G401.6 (cell line): ENCODE results near the gene PLEKHB2.
A peak's percentile ranks its signal among the peaks of the same experiment; 100 is the strongest.
"Not testable (repeated sequence)": the region's sequence is repeated elsewhere in the genome, so short reads cannot be mapped to it uniquely, and the experiment has no call there.

Experiments
- FAIRE-seq: peaks from 2 replicates; lab custom pipeline; 2012; peaks lifted over from hg19 to GRCh38; lab: Jason Lieb, UNC

Gene PLEKHB2

DNA sequence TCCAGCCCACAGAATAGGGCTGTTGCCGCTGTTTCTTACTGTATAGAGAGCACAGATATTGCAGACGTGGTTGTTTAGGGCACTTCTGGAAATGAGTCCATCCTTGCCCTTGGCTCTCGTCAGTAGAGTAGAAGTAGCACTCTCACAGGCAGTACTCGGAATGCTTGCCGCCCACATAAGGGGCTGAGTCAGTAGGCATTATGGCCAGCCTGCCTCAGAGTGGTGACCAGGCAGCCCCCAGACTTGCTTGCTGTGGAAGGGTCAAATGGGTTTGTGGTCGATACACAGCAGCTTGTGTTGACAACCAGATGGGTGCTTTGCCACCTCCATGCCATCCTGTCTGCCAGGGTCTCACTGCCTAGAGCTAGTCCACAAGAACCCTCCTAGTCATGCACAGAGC, 38.7 kb downstream of the PLEKHB2 start:
- FAIRE-seq, result no peak

DNA sequence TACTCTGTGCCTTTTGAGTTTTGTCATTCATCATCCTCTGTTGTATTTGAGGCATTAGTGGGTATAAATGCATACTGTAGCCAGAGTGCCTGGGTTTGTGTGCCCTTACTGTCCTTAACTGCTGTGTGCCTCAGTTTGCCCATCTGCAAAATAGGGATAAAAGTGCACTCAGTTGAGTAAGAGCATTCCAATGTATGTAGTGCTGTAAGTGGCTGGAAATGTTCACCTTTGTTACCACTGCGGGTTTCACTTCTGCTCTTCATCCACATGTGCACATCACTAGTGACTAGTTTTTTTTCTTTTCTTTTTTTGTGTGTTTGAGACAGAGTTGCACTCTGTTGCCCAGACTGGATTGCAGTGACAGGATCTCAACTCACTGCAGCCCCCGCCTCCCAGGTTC, 39.9 kb downstream of the PLEKHB2 start:
- no peak for FAIRE-seq

DNA sequence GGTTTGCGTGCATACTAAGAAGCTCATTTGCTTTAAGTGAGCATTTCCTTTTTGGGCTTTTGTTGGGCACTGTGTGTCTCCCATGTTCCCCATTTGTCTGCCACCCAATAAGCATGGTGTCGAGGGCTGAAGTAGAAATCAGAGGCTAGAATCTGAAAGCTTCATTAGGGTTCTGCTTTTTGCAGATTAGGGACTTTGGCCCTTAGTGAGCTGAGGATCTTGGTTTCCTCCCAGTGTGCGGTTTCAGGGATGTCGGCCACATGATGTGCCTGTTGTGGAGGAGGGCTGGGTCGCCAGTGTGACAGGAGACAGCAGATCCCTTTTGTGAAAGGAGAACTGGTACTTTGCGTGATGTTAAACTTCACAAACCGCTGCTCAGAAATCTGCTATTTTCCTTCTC, 41.1 kb downstream of the PLEKHB2 start:
- FAIRE-seq, result no peak

DNA sequence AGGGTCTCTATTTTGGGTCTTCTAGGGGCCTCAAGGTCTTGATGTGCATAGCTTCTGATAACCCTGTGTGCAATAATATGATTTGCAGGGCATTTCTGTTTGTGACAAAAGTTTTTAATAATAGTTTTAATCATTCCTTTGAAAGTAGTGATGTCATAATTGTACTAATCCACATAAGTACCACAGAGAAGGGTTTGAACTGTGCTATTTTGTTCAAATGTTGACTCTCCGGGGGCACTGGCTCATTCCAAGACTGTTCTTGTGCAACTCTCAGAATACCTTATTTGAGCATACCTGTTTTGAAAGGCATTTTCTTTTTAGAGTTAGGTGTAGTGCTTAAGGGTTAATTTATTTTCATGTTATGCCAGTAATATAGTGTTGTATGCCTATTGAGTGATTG, 41.6 kb downstream of the PLEKHB2 start:
- FAIRE-seq, result no peak

DNA sequence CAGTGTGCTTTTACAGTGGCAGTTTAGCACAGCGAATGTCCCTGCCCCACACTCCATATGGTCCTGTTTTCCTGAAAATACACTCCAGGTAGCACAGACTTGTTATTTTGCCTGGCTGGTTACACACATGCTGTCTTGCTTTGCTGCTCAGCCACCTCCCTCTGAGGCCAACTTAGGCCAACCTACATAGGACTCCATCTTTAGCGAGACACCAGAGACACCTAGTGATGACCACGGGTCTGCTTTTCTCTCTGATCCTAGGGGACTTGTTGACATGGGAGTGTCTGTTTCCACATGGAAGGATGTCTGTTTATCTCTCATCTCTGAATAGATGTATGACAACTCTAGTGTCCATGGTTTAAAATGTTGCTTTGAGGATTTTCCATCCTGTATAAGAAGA, 43.3 kb downstream of the PLEKHB2 start:
- no peak for FAIRE-seq

DNA sequence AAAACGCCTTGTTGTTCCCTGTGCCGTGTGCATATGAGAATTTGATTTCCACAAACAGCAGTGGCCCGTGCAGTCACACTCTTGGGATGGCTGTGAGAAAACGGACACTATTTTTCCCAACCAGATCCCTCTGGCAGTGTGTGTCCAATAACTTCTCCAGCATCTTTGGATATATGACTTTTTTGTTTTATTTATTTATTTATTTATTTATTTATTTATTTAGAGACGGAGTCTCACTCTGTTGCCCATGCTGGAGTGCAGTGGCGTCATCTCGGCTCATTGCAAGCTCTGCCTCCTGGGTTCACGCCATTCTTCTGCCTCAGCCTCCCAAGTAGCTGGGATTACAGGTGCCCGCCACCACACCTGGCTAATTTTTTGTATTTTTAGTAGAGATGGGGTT, 45.0 kb downstream of the PLEKHB2 start:
- FAIRE-seq, result not testable (repeated sequence)

DNA sequence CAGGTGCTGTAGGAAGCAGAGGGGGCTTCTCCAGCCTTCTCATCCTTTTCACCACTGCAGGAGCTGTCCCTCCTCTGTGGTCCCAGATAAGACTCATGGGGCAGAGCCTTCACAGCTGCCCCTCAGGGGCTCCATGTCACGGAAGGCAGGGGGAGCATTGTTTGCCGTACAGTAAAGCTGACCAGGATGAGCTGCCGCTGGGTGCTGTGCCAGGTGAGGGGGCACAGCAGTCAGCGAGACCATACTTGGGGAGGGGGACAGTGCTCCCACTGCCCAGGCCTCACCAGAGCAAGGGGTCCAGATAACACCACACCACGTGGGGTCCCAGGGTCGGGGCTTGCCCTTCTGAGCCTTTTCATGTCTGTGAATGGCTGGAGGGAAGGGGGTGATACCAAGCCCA, 46.3 kb downstream of the PLEKHB2 start:
- FAIRE-seq, result no peak

DNA sequence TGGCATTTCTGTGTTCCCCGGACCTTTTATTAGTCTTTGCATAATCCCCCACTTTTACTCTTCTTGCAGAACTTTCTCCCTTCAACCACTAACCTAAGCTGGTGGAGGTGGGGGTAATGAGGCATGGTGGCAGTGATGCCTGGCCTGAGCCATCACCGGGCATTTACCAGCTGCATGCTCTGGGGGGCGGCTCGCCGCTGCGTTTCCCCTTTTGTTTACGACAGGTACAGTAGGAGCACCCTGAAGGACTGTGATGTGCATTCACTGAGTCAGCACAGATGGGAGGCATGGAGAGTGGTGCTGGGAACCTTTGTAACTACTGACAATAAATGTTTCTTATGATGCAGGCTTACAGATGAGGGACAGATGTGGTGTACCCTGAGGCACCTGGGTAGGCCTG, 46.9 kb downstream of the PLEKHB2 start:
- FAIRE-seq, result no peak

DNA sequence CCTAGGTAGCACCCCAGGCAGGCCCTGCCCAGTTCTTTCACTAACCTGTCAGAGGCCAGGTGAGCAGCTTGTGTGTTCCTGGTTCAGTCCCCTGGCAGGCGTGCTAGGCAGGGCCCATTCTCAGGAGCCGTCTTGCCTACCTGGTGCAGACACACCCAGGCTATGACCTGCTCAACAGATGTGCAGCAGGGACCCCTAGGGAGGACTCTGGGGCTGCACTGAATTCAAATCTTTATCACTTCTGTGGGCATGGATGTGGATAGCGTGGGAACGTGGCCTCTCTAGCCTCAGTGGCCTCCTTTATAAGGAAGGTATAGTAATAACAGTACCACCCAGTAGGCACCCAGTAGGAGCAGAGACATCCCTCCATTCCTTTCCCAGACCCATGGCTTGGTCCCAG, 48.4 kb downstream of the PLEKHB2 start:
- no peak for FAIRE-seq

DNA sequence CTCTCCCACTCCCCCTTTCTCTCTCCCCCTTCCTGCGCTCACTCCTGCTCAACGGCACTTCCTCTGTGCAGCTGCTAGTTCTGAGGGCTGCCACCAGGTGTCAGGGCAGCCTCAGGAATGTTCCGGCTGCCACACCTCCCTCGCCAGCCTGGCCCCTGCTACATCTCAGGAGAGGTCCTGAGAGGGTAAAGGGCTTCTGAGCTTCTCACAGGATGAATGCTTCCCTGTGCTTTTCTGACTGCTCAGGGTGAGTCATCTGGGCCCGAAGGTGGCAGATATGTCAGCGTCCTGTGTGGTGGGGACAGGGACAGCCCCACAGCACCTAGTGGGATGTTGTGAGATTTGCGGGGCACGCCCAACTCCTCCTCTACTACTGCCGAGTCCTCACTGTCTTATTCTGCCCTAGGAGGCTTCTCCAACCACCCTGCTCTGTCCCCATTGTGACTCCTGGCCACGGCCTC, 49.0 kb downstream of the PLEKHB2 start:
- FAIRE-seq, result peak; percentile 19

DNA sequence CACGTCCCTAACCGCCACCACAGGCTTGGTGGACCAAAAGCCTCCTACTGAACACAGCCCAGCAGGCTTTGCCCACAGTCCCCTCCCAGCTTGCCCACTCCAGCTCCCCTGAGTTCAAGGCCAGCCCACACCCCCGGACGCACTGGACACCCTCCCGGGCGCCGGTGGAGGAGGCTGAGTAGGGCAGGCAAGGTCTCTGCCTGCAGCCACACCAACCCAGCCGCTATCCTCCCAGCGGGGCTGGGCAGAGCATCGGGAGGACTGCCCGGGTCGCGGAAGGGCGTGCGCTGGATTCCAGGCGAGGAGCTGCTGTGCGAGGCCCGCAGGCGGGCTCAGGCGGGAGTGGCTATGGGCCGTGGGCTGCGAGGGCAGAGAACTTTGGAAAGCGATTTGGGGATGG, 49.5 kb downstream of the PLEKHB2 start:
- FAIRE-seq, result no peak

DNA sequence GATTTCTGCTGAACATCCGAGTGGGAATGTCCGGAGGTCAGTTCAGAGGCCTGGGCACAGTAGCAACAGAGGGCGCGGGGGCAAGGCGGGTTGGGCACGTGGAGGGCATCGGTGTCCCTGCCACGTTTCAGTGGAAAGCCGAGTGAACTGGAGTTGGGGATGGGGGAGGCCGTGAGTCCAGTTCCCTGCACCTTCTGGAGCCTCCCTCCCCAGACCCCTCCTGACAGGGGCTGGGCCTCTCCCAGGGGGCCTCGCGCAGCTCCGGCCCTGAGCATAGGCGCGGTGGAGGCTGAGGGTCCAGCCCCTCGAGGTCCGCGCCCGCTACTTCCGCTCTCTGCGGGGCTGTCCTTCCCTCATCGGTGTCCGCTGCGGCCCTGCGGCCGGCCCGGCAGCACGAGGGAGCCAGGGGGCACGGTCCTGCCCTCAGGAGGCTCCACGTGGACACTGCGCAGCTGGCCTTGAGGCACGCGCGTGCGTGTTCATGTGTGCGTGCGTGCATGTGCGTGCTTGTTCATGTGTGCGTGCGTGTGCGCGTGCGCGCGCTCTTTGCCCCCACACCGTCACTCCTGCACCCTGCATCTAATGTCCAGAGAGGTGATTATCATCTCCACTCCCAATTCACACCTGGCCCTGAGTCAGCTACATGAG, 50.2 kb downstream of the PLEKHB2 start:
- FAIRE-seq, result no peak

DNA sequence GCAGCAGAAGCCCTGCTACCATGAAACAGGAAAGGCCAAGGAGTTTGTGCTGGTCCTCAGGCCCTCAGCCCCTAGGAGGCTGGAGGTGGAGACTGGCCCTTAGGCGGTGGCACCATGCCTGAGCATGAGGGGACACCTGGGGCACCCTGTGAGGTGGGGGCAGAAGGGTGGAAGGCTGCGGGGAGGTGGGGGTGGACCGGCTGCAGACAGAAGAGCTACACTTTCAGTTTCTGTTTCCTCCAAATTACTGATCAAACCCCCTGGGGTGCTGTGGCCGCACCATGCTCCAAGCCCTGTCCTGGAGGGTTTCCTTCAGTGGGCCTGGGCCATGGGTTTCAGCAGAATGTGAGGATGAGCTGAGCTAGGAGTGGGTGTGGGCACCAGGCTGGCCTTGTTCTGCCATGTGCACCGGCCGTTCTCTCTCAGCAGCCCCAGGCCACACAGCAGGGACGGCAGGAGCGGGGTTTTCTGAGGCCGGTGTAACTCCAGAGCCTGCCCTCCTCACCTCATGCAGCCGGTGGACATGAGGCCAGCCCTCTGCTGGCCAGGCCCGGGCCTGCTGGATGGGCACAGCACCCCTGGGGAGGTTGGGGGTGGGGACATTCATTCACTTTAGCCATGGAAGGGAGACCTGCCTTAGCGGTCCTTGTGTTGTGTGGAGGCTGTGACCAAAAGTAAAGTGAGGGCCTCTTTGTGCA, 51.5 kb downstream of the PLEKHB2 start:
- FAIRE-seq, result no peak

DNA sequence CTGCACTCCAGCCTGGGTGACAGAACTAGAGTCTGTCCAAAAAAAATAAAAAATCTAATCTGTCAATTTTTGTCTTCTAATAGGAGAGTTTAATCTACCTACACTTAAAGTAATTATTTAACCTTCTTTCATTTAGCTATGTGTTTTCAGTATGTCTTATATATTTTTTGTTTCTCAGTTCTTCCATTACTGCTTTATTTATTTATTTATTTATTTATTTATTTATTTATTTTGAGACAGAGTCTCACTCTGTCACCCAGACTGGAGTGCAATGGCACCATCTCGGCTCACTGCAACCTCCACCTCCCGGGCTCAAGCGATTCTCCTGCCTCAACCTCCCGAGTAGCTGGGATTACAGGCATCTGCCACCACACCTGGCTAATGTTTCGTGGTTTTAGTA, 60.4 kb downstream of the PLEKHB2 start:
- not testable (repeated sequence) for FAIRE-seq

DNA sequence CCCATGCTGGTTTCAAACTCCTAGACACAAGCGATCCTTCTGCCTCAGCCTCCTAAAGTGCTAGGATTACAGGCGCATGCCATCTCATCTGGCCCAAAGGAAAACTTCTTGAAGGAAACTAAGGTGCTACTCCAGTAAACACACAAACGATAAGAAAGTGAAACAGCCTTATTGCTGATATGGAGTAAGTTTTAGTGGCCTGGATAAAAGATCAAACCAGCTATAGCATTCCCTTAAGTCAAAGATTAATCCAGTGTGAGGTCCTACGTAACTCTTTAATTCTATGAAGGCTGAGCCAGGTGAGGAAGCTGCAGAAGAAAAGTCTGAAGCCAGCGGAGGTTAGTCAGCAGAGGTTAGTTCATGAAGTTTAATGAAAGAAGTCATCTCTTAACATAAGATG, 63.4 kb downstream of the PLEKHB2 start:
- FAIRE-seq, result no peak

DNA sequence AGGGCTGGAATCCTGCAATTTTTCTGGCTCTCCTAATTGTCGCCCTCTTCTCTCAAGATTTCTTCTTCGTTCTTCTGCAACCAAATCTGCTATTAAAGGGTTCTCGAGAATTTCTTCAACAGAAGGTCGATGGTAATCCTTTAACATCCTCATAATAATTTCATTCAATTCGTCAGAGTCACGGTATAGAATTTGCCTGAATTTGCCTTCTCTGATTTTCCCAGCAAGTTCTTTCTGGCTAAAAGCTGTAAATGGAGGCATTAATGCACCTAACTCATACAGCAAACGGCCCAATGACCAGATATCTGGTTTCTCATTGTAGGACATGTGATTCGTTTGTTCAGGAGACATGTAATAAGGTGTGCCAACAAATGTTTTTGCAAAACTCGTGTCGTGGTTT, 72.9 kb downstream of the PLEKHB2 start:
- FAIRE-seq, result not testable (repeated sequence)

DNA sequence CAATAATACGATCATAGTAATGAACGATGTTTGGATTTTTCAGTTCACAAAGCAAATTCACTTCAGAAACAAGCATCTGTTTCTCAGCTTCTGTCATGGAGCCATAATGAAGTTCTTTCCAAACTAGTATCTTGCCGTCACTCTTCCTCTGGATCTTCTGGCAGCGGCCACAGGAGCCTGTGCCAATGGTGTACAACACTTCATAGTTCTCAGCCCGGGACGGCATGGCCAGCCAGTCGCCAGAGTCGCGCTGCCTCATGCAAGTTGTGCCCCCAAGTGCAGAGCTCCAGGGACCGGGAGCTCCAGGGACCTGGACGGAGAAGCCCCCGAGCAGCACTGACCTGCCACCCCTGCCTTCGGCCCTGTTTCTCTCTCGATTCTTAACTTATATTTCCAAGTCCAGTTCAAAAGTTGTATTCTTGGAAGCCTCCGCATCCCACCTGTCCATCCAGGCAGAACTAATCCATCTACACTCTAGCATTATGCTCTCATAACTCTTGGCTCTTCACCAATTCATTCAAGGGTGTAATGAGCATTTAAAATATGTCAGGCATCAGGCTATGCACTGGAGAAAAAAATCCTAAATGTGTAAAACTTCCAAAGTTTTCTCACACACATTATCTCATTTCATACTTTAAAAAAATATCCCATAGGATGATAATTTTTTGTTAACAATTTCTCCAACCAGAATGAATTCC, 73.7 kb downstream of the PLEKHB2 start:
- not testable (repeated sequence) for FAIRE-seq

DNA sequence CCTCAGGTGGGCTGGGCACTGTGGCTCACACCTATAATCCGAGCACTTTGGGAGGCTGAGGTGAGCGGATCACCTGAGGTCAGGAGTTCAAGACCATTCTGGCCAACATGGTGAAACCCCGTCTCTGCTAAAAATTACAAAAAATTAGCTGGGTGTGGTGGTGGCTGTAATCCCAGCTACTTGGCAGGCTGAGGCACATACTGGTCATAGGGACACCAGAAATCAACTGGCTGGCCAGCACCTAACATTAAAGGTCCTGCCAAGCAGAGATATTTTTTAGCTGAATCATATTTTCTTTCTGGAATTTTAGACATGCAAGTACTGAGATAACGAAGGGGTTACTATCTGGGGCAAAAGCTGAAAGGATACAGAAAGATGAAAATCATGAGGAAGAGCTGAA, 76.3 kb downstream of the PLEKHB2 start:
- FAIRE-seq, result not testable (repeated sequence)

DNA sequence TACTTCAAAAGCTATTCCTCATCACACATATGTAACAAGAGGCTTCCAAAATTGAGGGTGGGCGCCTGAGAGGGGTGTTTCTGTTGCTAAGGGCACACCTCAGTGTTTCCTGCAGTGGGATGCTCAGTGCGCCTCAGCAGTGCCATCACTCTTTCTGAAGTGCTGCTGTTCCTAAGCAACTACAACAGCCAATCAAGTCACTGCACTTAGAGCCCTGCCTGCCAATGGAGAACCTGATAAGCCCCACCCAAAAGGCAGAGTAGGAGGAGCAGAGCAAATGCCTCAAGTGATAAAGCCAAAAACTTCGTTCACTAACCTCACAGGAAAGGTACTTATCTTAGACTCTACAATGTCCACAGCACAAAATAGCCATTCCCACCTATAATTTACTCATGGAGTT, 88.3 kb downstream of the PLEKHB2 start:
- FAIRE-seq, result not testable (repeated sequence)

DNA sequence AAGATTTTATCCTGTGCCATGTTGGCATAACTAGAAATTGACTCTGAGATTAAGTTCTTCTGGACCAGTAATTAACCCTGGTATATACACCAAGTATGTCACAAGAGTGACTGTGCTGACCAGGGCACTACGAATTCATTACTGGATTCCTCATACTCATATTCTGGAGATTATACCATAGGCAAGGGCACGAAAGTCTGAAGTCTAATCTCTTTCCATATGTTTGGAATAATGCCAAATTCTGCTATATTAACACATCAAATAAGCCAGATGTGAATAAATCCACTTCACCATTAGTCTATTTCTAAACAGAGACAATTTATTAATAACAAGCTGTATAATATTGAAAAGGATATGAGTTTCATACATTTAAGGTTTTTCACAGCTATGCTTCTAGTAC, 91.0 kb downstream of the PLEKHB2 start:
- not testable (repeated sequence) for FAIRE-seq
